Lower leg skin (tissue), 3 donors: ENCODE data around the gene SGCA.

Experiments
- CTCF ChIP-seq, 3 donors: fragments of 450-650 bp; IDR thresholded peaks; one replicate each; pipeline ENCODE4 v1.5.1; 2016; ENCODE audit warnings: antibody characterized with exemption in 3 of 3, mild to moderate bottlenecking in 3 of 3, moderate library complexity in 2 of 3
- POLR2A ChIP-seq, 2 donors: fragments of 450-650 bp; IDR thresholded peaks; one replicate each; pipeline ENCODE4 v1.6.1; 2016 to 2017; ENCODE audit warnings: antibody characterized with exemption in 2 of 2, mild to moderate bottlenecking in 1 of 2, moderate library complexity in 1 of 2

- no peak for TF ChIP-seq CTCF (IDR thresholded peaks at IDR 0.05)
- no peak for TF ChIP-seq POLR2A (IDR thresholded peaks at IDR 0.05)
Observed at GRCh38 chr17:50129728-50130558, 35.9 kb upstream of the SGCA start, which contains the start of gene SAMD14.
